ENCODE data around the gene RAF1. TPM values are rescaled to one million over a fixed set of nuclear protein-coding genes. Genes with fewer than 3 reads are reported as not detected.

Gene RAF1
- total RNA-seq, 1 experiment from 2014 or later: 101 TPM

DNA sequence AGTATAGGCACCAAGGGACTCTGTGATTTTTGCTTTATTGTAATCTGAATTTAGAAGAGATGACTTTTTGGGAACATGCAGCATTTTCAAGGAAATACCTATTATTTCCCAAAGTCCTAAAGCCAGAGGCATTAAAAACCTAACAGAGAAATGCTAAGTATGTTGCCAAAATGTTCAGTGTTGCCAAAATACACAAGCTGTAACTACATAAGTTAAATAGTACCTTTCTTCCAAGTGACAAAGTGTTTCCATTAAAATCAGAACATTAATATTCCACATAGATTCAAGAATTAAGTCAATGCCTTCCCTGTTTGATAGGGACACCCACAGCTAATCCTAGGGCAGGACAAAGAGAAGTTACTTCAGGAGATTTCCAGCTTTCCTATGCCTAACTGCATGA is 65.0 kb downstream of the RAF1 start (continued):
- TF ChIP-seq, protein P1, sequence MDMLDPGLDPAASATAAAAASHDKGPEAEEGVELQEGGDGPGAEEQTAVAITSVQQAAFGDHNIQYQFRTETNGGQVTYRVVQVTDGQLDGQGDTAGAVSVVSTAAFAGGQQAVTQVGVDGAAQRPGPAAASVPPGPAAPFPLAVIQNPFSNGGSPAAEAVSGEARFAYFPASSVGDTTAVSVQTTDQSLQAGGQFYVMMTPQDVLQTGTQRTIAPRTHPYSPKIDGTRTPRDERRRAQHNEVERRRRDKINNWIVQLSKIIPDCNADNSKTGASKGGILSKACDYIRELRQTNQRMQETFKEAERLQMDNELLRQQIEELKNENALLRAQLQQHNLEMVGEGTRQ (CRISPR knock-in tag; IDR thresholded peaks at IDR 0.05): no peak
- TF ChIP-seq ZNF416 (CRISPR knock-in tag; IDR thresholded peaks at IDR 0.05) (no peak), ZNF317 (CRISPR knock-in tag; IDR thresholded peaks at IDR 0.05; ENCODE audit: borderline replicate concordance, low read depth) (no peak), ZNF423 (CRISPR knock-in tag; IDR thresholded peaks at IDR 0.05) (no peak), ZNF121 (CRISPR knock-in tag; IDR thresholded peaks at IDR 0.05) (no peak), TCF7 (CRISPR knock-in tag; IDR thresholded peaks at IDR 0.05; ENCODE audit: low read depth) (no peak)
- TF ChIP-seq, protein P2, sequence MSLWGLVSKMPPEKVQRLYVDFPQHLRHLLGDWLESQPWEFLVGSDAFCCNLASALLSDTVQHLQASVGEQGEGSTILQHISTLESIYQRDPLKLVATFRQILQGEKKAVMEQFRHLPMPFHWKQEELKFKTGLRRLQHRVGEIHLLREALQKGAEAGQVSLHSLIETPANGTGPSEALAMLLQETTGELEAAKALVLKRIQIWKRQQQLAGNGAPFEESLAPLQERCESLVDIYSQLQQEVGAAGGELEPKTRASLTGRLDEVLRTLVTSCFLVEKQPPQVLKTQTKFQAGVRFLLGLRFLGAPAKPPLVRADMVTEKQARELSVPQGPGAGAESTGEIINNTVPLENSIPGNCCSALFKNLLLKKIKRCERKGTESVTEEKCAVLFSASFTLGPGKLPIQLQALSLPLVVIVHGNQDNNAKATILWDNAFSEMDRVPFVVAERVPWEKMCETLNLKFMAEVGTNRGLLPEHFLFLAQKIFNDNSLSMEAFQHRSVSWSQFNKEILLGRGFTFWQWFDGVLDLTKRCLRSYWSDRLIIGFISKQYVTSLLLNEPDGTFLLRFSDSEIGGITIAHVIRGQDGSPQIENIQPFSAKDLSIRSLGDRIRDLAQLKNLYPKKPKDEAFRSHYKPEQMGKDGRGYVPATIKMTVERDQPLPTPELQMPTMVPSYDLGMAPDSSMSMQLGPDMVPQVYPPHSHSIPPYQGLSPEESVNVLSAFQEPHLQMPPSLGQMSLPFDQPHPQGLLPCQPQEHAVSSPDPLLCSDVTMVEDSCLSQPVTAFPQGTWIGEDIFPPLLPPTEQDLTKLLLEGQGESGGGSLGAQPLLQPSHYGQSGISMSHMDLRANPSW (CRISPR knock-in tag; conservative IDR thresholded peaks at IDR 0.05; ENCODE audit: low read depth): no peak
- TF ChIP-seq, protein P3, sequence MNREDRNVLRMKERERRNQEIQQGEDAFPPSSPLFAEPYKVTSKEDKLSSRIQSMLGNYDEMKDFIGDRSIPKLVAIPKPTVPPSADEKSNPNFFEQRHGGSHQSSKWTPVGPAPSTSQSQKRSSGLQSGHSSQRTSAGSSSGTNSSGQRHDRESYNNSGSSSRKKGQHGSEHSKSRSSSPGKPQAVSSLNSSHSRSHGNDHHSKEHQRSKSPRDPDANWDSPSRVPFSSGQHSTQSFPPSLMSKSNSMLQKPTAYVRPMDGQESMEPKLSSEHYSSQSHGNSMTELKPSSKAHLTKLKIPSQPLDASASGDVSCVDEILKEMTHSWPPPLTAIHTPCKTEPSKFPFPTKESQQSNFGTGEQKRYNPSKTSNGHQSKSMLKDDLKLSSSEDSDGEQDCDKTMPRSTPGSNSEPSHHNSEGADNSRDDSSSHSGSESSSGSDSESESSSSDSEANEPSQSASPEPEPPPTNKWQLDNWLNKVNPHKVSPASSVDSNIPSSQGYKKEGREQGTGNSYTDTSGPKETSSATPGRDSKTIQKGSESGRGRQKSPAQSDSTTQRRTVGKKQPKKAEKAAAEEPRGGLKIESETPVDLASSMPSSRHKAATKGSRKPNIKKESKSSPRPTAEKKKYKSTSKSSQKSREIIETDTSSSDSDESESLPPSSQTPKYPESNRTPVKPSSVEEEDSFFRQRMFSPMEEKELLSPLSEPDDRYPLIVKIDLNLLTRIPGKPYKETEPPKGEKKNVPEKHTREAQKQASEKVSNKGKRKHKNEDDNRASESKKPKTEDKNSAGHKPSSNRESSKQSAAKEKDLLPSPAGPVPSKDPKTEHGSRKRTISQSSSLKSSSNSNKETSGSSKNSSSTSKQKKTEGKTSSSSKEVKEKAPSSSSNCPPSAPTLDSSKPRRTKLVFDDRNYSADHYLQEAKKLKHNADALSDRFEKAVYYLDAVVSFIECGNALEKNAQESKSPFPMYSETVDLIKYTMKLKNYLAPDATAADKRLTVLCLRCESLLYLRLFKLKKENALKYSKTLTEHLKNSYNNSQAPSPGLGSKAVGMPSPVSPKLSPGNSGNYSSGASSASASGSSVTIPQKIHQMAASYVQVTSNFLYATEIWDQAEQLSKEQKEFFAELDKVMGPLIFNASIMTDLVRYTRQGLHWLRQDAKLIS (CRISPR knock-in tag; IDR thresholded peaks at IDR 0.05; ENCODE audit: borderline replicate concordance): no peak
- TF ChIP-seq, protein P4, sequence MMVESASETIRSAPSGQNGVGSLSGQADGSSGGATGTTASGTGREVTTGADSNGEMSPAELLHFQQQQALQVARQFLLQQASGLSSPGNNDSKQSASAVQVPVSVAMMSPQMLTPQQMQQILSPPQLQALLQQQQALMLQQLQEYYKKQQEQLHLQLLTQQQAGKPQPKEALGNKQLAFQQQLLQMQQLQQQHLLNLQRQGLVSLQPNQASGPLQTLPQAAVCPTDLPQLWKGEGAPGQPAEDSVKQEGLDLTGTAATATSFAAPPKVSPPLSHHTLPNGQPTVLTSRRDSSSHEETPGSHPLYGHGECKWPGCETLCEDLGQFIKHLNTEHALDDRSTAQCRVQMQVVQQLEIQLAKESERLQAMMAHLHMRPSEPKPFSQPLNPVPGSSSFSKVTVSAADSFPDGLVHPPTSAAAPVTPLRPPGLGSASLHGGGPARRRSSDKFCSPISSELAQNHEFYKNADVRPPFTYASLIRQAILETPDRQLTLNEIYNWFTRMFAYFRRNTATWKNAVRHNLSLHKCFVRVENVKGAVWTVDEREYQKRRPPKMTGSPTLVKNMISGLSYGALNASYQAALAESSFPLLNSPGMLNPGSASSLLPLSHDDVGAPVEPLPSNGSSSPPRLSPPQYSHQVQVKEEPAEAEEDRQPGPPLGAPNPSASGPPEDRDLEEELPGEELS (CRISPR knock-in tag; IDR thresholded peaks at IDR 0.05): no peak

DNA sequence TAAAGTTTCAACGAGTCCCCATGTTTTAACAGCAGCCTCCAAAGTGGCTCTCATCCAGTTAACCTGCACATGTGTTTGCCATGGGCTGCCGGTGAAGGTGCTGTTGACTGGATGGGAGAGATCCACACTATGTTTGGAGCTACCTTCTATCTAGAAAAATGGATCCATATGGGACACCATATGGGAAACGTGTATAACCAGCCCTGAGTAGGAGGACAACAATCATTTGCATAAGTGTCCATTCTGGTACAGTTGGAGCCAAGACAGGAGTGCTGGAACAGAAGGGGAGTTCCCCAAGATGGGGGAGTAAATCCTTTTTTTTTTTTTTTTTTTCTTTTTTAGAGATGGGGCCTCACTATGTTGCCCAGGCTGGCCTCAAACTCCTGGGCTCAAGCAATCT is 70.4 kb downstream of the RAF1 start:
- TF ChIP-seq, protein P5, sequence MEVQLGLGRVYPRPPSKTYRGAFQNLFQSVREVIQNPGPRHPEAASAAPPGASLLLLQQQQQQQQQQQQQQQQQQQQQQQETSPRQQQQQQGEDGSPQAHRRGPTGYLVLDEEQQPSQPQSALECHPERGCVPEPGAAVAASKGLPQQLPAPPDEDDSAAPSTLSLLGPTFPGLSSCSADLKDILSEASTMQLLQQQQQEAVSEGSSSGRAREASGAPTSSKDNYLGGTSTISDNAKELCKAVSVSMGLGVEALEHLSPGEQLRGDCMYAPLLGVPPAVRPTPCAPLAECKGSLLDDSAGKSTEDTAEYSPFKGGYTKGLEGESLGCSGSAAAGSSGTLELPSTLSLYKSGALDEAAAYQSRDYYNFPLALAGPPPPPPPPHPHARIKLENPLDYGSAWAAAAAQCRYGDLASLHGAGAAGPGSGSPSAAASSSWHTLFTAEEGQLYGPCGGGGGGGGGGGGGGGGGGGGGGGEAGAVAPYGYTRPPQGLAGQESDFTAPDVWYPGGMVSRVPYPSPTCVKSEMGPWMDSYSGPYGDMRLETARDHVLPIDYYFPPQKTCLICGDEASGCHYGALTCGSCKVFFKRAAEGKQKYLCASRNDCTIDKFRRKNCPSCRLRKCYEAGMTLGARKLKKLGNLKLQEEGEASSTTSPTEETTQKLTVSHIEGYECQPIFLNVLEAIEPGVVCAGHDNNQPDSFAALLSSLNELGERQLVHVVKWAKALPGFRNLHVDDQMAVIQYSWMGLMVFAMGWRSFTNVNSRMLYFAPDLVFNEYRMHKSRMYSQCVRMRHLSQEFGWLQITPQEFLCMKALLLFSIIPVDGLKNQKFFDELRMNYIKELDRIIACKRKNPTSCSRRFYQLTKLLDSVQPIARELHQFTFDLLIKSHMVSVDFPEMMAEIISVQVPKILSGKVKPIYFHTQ (CRISPR knock-in tag; IDR thresholded peaks at IDR 0.05): no peak
- TF ChIP-seq FOXK1 (CRISPR knock-in tag; IDR thresholded peaks at IDR 0.05) (no peak), NR1H2 (CRISPR knock-in tag; IDR thresholded peaks at IDR 0.05) (no peak), ZNF121 (CRISPR knock-in tag; IDR thresholded peaks at IDR 0.05) (no peak)
- ChIA-PET POLR2A (no interaction called here), CTCF (no interaction called here)
- no peaks in the 10 kb centered on the region for H3K27me3 Mint-ChIP-seq (ENCODE audit: low read depth)
- ATAC-seq (no peak), DNase-seq (ENCODE audit: low spot score) (no peak)
- H3K27ac Mint-ChIP-seq: peak overlapping the region; percentile 55; the same call in 1 of the 2 replicates
- no peaks in the 10 kb centered on the region for H3K9me3 Mint-ChIP-seq
- no peak overlapping the region for H3K4me3 Mint-ChIP-seq
- peaks cover 71% of the 10 kb centered on the region for H3K36me3 Mint-ChIP-seq
- H3K4me1 Mint-ChIP-seq: no peaks in the 10 kb centered on the region
